Stimulated activated CD8-positive, alpha-beta memory T cell treated with anti-CD3 and anti-CD28 coated beads, Interleukin-7, amount 100 ng/mL, for 48 hours (primary cell): ENCODE data around the gene BTBD9.

Experiments
- DNase-seq, 2 donors: peaks; one replicate each; pipeline ENCODE4 v3.0.0-alpha.2; 2020; ENCODE audit warnings: low read depth in 1 of 2; ENCODE audit errors: extremely low read depth in 1 of 2

Gene BTBD9

GRCh38 chr6:38218235-38218634, 421.5 kb downstream of the BTBD9 start:
- DNase-seq = no peak

DNA sequence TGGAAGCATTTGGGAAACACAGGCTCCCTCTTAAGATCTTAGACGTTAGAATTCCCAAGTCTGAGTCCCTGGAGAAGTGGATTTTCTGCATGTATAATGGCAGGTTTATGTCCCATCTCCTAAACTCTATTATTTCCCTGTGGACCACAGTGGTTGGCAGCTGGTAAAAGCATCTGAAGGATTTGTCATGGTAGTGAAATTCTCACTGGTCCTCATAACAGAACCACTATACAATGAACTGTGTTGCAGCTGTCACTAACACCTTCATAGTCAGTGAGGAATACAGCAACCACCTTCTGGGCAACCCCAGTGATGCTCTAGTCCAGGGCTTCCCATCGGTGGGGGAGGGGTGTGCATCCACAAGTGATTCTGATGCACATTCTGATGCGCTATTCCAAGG, 423.3 kb downstream of the BTBD9 start:
- no peak for DNase-seq

- no peak for DNase-seq
Observed at GRCh38 chr6:38215651-38216311, 423.9 kb downstream of the BTBD9 start.

DNA sequence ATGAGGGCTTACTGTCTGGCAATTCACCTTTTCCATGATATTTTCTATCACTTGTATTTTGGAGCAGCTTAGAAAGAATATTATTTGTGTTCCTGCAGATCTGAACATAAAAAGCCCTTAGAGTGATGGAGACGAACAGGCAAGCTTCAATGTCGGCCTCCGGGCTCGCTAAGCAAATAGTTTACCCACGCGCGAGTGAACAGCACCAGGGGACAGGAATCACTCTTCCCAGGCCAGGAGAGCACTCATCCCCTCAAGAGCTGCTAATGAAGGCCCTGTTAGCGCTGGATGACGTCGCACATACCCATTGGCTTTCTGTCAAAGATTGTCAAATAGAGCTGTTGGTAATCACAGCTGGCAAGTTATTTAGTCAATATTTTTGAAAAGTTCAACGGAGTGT, 424.5 kb downstream of the BTBD9 start:
- no peak for DNase-seq

- DNase-seq = no peak
Observed at GRCh38 chr6:38214159-38214558, 425.6 kb downstream of the BTBD9 start.

DNA sequence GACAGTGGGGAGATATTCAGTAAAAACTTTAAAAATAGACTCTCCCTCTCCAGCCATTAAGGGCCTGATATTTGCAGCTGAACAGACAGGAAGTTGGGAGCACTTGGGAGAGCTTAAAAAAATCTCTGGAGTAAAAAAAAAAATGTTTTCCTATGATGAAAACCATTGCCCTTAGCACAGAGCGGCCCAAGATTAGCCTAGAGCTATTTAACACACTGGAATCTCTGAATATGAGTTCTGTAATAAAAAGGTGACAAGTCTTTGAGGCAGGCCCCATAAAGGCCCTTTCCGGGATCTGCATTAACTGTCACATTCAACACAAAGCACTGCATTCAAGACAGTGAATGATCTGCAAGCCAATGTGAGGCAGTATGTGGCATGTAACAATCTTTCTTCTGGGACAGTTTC, 426.5 kb downstream of the BTBD9 start:
- no peak for DNase-seq

DNA sequence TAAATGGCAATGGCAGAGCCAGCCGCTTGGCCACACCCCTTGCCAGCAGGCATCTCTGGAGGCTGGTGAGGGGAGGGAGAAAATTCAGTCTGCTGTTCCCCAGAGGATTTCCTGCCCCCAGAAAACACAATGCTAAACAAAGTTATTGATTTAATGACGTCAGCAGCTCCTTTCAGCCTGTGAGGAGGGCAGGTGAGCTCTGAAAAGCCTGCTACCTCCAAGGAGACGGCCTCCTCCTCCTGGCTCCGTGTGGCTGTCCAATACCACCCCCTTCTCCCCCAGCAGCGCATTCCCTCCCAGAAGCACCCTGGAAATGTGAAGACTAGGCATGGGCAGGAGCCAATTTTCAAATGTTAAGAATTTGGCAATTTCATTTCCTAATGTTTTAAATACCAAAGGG, 427.1 kb downstream of the BTBD9 start:
- DNase-seq = no peak

DNA sequence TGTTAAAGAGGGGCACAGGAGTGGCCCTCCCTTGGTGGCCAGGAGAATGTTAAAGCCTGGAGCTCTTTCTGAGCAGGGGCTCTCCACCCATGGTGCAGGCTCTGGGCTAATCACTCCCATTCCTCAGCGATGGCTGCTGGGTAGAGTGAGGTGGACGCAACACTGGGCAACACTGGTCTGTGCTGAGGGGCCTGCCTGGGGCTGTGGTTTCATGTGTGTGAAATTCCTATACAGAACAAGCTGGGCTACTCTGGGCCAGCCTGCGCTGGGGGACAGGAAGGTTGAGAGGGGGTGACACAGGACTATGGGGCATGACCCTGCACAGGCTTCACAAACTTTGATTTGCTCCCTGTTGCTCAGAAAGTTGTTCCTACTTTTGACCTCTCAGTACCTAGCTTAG, 427.6 kb downstream of the BTBD9 start:
- no peak for DNase-seq

- no peak for DNase-seq
Observed at GRCh38 chr6:38209371-38210260, 430.1 kb downstream of the BTBD9 start.

GRCh38 chr6:38208028-38208427, 431.7 kb downstream of the BTBD9 start:
- no peak for DNase-seq

GRCh38 chr6:38207375-38207774, 432.4 kb downstream of the BTBD9 start:
- no peak for DNase-seq

GRCh38 chr6:38198219-38198618, 441.5 kb downstream of the BTBD9 start:
- DNase-seq = no peak

DNA sequence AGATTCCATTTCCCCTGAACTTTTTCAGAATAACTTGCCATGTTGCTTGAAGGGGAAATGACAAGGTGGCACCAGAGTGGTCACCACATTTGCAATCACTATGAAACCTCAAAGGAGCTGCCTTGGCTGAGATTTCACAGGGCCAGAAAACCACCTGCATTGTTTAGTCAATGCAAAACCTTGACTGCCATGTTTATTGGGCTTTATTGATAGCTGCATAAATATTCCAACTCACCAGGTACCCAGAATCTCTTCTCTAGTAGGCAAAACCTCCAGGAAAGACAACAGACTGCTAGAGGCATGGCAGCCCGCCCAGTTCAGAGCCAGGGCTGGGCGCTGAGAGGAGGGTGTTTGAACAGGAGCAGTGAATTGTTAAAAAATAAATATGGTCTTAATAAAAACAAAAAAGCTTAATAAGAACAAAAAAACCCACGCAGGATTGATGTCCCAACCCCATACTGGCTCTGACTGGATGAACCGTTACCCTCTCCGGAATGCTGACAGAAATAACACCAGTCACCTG, 444.6 kb downstream of the BTBD9 start:
- DNase-seq = no peak

GRCh38 chr6:38194589-38194988, 445.1 kb downstream of the BTBD9 start:
- DNase-seq = no peak

- DNase-seq = no peak
Observed at GRCh38 chr6:38194282-38194572, 445.5 kb downstream of the BTBD9 start.

DNA sequence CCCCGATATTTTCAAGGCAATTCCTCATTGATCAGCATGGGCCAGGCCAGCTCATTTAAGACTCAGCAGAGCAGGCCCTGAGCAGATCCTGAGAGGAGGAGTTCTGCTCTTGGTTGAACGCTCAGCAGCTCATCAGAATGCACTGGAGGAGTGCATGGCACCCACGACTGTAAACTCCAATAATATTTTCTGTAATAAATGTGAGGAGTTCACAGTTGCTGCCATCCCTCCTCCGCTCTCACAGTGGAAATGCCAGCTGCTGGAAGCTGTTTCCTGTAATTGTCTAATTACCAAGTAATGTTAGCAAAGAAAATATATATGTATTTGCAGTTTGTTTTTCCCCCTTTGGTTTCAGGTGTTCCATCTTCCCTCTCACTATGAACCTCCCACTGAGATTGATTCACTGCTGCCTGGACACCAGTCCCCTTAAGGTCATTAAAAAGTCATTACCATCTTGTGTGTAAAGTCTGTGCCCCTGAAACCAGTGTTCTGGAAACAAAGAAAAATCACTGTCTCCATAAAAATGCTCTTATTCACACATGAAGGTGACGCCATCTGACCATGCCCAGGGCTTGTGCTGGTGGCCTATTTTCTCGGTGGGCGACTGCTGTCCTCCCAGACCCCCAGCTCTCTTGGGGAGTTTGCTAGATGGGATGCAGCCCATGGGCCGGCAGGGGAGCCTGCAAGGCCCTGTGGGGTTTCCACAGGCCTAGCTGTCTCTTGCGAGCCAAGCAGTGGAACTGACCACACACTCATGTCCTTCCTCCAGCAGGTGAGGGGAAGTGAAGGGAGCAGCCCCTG, 446.0 kb downstream of the BTBD9 start:
- no peak for DNase-seq

- DNase-seq = no peak
Observed at GRCh38 chr6:38193051-38193450, 446.7 kb downstream of the BTBD9 start.

GRCh38 chr6:38192487-38192886, 447.2 kb downstream of the BTBD9 start:
- no peak for DNase-seq

GRCh38 chr6:38192011-38192410, 447.7 kb downstream of the BTBD9 start:
- no peak for DNase-seq

- DNase-seq = no peak
Observed at GRCh38 chr6:38191418-38191817, 448.3 kb downstream of the BTBD9 start.

DNA sequence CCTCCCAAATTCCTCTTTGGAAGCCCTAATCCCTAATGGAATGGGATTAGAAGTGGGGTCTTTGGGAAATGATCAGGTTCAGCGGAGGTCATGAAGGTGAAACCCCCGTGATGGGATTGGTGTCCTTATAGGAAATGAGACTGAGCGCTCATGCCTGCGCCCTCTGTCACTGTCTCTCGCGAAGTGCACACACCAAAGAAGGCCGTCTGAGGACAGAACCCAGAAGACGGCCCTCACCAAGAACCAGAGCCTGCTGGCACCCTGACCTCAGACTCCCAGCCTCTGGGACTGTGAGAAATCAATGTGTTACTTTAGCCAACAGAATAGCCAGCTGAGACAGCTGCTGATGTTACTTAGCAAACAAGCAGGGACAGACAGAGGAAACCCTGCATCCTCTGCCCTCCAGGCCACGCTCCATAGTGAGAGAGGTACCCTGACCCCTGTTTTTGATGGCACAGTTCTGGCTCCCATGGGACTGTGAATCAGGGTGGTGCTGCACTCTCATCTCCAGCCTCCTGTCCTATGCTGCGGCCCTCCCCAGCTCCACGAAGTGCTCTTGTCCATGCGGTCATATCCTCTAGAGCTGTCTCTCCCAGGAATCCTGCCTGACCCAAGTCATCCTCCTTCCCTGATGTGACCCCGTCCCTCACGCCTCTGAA, 450.9 kb downstream of the BTBD9 start:
- DNase-seq = no peak
